ENCODE results near the gene EYS. TPM values are rescaled to one million over a fixed set of nuclear protein-coding genes. Genes with fewer than 3 reads are reported as not detected.

The EYS gene
- total and polyA plus RNA-seq, 2 of the 8 experiments (the other 6 are each of a cell fraction or from before 2014, with no cell fraction given), result 0.05 to 0.13 TPM

GRCh38 chr6:64507661-64508060, 1199.4 kb downstream of the EYS start:
- H3K14ac ChIP-seq (ENCODE audit: insufficient read length), result no peak overlapping the region
- no peak overlapping the region for H3K18ac ChIP-seq (ENCODE audit: extremely low read depth, low read length)
- no peaks in the 10 kb centered on the region for H4K20me1 ChIP-seq (replicated peaks in 1 of 2; ENCODE audit: control insufficient read depth in 1 of 2, insufficient read depth in 2 of 2, low read length in 2 of 2)
- H2BK12ac ChIP-seq (ENCODE audit: low read depth, low read length), result no peak overlapping the region
- no peak overlapping the region for H4K5ac ChIP-seq (ENCODE audit: insufficient read length, low read depth, low read length)
- H3K36me3 ChIP-seq (ENCODE audit: control insufficient read depth in 2 of 4, insufficient read depth in 4 of 4, low read length in 3 of 4), result no peaks in the 10 kb centered on the region
- FAIRE-seq (no peak), DNase-seq (ENCODE audit: low read depth in 1 of 2, low spot score in 2 of 2) (no peak)
- no peaks in the 10 kb centered on the region for H3K79me1 ChIP-seq (ENCODE audit: low read depth, low read length)
- H3K56ac ChIP-seq (replicated peaks; ENCODE audit: insufficient read length, low read depth, low read length), result no peak overlapping the region
- no peak overlapping the region for H3K4ac ChIP-seq (replicated peaks; ENCODE audit: insufficient read length, low read depth, low read length)
- no peaks in the 10 kb centered on the region for H3K9me3 ChIP-seq (ENCODE audit: insufficient read depth in 2 of 2, low read depth in 1 of 2, low read length in 1 of 2)
- no peak overlapping the region for H3K4me2 ChIP-seq (ENCODE audit: insufficient read depth in 1 of 2, low read depth in 2 of 2, low read length in 2 of 2)
- H4K91ac ChIP-seq (replicated peaks; ENCODE audit: insufficient read length, low read length), result no peak overlapping the region
- no peak overlapping the region for H3K9ac ChIP-seq (replicated peaks in 1 of 4; ENCODE audit: extremely low read depth in 1 of 4, low read depth in 3 of 4, low read length in 3 of 4)
- H3K27me3 ChIP-seq (replicated peaks in 1 of 4; ENCODE audit: control insufficient read depth in 3 of 4, extremely low read depth in 1 of 4, insufficient read depth in 3 of 4, low read length in 3 of 4), result no peaks in the 10 kb centered on the region
- no peaks in the 10 kb centered on the region for H3K4me1 ChIP-seq (replicated peaks in 1 of 4; ENCODE audit: control insufficient read depth in 3 of 4, insufficient read depth in 4 of 4, low read length in 3 of 4)
- H2BK20ac ChIP-seq (ENCODE audit: low read length), result no peak overlapping the region
- H3K79me2 ChIP-seq (ENCODE audit: control insufficient read depth in 1 of 2, insufficient read depth in 2 of 2, low read length in 2 of 2), result no peaks in the 10 kb centered on the region
- no peak overlapping the region for H3K27ac ChIP-seq (ENCODE audit: low read depth, low read length)
- H2BK5ac ChIP-seq (ENCODE audit: low read depth, low read length), result no peak overlapping the region
- no peak overlapping the region for H3K4me3 ChIP-seq (ENCODE audit: extremely low read depth in 1 of 4, insufficient read depth in 2 of 4, low read depth in 3 of 4, low read length in 4 of 4)
- H3K23me2 ChIP-seq (ENCODE audit: low read depth, low read length), result no peaks in the 10 kb centered on the region
- TF ChIP-seq SAP30 (IDR thresholded peaks at IDR 0.05; ENCODE audit: insufficient read depth, insufficient replicate concordance, low read length) (no peak), POLR2A (IDR thresholded peaks at IDR 0.05; ENCODE audit: control extremely low read depth in 1 of 2, low read depth in 2 of 2, low read length in 2 of 2) (no peak), SRF (IDR thresholded peaks at IDR 0.05; ENCODE audit: low read depth, low read length) (no peak), BRCA1 (IDR thresholded peaks at IDR 0.05; ENCODE audit: low read depth, low read length) (no peak), SP2 (IDR thresholded peaks at IDR 0.05; ENCODE audit: low read length) (no peak), YY1 (IDR thresholded peaks at IDR 0.05; ENCODE audit: low read depth, low read length) (no peak)
- no peak overlapping the region for H2BK120ac ChIP-seq (replicated peaks; ENCODE audit: low read depth, low read length)
- H2BK15ac ChIP-seq (ENCODE audit: low read length), result no peak overlapping the region
- no peak overlapping the region for H2AFZ ChIP-seq (ENCODE audit: low read length)
- no peak overlapping the region for H4K8ac ChIP-seq (ENCODE audit: extremely low read depth, insufficient read depth, low read length)
- H3K23ac ChIP-seq (ENCODE audit: insufficient read length), result no peak overlapping the region
- ChIA-PET POLR2A (ENCODE audit: partially characterized antibody) (no interaction called here), CTCF (ENCODE audit: partially characterized antibody) (interaction anchor here (1.1 to 1.2 kb wide), 3 partner anchors 9 to 37 kb away, joined by 3 to 4 read pairs (median 3); no protein-coding TSS in a partner anchor)
- WGBS, 2 experiments (ENCODE audit: extremely low coverage in 1 of 2, insufficient coverage in 1 of 2, insufficient read length in 1 of 2, insufficient replicate concordance in 2 of 2, low coverage in 1 of 2, low lambda C conversion rate in 2 of 2, missing lambda C conversion rate in 1 of 2), result 92% methylated on average over 3 of the region's 3 CpGs; no CpG with 5 or more reads in 1 of the 2 experiments
- H2AK5ac ChIP-seq (ENCODE audit: low read depth, low read length), result no peak overlapping the region

Data from H1 (cell line).